NCI-H1436 treated with DMSO at 0.1 percent for 48 hours (cell line): ENCODE data around the gene BECN2.
"Not testable (repeated sequence)": the region's sequence is repeated elsewhere in the genome, so short reads cannot be mapped to it uniquely, and the experiment has no call there.

Experiments used
- DNase-seq: peaks from one replicate; lab custom pipeline; 2025; lab: John Stamatoyannopoulos, UW

Gene BECN2

DNA sequence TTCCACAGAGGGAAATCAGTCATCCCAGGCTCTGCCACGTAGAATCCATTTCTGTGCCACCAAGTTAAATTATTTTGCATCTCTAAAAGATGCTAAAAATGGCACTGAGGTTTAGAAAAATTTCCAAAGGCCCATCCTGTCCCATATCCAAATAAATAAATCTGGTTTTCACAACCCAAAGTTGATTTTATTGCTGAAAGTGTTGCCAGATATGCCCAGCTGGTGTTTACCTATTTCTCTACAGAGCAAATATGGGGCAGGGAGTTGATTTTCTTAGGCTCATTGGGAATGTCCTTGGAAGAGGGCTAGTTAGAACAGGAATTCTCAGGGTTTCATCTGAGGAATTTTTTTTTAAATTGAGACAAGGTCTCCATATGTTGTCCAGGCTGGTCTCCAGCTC lies 22.4 kb downstream of the BECN2 start:
- no peak for DNase-seq

DNA sequence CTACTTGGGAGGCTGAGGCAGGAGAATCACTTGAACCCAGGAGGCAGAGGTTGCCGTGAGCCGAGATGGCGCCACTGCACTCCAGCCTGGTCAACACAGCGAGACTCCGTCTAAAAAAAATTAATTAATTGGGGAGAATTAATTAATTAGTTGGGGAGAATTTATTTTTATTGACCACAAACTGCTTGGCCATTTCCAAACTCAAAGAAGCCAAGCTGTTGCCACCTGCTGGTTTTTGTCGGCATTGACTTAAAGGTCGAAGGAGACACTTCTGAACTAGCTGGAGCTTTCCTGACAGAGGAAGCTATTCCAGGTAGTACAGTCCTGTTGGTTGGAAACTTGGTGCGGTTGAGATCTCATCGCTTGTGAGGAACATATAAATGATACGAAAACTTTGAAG lies 28.2 kb downstream of the BECN2 start:
- no peak for DNase-seq

DNA sequence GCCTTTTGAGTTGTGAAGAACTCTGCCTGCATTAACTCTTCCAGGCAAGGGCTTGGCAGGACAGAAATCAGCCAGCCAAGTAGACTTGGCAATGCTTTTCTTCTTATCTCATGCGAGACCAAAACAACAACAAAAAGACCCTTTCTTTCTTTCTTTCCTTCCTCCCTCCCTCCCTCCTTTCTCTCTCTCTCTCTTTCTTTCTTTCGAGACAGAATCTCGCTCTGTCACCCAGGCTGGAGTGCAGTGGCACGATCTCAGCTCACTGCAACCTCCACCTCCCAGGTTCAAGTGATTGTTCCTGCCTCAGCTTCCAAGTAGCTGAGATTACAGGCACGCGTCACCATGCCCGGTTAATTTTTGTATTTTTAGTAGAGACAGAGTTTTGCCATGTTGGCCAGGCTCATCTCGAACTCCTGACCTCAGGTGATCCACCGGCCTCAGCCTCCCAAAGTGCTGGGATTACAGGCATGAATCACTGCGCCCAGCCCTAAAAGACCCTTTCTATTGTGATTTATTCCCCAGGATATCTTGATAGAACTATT lies 30.9 kb downstream of the BECN2 start:
- not testable (repeated sequence) for DNase-seq

DNA sequence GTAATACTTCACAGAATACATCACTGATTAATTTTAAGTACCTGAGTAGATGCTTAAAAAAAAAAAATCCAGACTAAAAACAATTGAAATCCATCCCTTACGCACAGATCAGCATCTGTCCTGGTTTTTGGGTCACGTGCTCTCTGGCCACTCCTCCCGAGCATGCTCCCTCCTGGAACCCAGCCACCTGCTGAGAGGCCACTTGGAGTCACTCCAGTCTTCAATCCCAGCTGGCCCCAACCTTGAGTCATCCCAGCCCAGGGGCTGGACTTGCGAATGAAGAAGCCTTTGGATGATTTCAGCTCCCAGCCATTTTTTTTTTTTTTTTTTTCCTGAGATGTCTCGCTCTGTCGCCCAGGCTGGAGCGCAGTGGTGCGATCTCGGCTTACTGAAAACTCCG lies 32.5 kb downstream of the BECN2 start:
- no peak for DNase-seq

DNA sequence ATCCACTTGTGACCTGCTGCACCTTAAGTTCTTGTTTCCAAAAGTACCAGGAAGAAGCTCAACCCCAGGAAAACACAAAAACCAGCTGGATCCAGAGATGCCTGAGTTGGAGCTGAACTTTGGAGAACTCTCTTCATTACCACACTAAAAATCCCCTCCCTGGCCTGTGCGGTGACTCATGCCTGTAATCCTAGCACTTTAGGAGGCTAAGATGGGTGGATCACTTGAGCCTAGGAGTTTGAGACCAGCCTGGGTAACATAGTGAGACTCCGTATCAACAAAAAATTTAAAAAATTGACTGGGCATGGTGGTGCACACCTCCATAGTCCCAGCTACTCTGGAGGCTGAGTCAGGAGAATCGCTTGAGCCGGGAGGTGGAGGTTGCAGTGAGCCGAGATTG lies 35.2 kb downstream of the BECN2 start:
- DNase-seq, result no peak

DNA sequence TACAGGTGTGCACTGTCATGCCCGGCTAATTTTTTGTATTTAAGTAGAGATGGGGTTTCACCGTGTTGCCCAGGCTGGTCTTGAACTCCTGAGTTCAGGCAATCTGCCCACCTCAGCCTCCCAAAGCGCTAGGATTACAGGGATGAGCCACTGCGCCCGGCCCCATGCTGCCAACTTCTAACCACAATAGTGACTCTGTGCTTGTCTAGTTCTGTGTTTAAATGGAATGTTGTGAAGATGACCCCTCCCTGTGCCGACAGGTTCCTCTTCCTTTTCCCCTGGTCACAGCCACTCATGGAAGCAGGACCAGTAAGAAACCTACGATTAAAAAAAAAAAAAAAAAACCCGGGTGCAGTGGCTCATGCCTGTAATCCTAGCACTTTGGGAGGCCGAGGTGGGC lies 36.6 kb downstream of the BECN2 start:
- DNase-seq, result no peak

DNA sequence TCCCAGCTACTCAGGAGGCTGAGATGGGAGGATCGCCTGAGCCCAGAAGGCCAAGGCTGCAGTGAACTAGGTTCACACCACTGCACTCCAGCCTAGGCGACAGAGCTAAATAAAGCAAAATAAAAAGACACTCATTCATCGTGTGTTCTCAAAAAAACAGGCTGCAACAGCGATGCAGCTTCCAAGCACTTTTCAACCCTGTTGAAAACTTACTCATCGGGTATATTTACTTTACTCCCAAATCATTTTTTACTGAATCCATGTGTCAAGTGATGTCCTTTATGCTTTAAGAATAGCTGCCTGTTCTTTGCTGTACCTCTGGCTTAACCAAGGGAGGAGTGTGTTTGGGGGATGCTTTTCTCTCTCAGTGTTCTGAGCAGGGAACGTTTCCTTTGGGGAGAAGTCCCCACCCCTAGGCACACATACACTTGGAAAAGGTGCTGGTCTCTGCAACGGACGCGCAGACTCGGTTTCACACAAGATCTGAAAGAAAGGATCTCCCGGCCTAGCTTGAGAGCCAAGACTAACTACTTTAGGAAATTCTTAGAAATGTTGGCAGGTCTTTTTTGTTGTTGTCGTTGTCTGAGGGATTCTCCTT lies 39.9 kb downstream of the BECN2 start:
- DNase-seq, result no peak

DNA sequence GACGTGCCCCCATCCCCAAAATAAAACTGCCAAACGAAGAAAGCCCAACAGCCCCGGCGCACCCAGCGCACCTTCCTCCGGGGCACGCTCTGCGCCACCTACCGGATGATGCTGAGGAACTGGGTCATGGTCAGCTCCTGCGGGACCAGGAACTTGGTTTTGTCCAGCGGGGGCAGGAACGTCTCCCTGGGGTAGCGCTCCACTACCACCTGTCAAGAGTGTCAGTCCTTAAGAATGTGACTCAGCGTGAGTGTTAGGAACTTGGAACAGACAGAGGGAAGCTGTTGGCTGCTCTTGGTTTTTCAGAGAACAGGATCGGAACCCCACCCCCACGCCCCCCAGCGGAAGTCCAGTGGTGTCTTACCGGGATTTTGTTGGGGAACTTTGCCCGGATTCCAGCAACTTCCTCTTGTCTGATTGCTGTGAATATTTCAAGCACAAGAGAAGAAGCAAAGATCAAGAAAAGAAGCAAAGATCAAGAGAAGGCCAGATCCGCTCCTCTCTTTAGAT lies 40.9 kb downstream of the BECN2 start:
- DNase-seq, result no peak

DNA sequence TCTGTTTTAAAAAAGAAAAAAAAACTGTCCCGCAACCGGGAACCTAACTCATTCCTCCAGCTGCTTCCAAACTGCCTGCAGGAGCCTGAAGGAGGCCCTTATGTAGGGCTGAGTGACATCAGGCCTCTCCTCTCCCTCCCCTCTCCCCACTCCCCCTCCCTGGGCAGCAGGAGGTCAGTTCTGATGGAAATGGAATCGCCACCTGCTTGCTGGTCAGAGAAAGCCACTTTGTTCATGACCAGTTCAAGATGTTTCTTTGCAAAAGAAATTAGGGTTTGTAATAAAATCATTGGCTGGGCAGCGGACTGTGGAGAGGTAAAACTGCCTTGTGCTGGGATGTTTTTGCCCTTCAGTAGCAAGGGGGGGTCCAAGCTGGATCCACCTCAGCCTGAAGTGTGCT lies 41.5 kb downstream of the BECN2 start, which contains the start of gene MAP1LC3C:
Gene MAP1LC3C, minus strand, starts transcription at position 73 of the 400 bp plus-strand sequence. CDS start 90 bp downstream, outside the sequence.
- DNase-seq, result no peak

DNA sequence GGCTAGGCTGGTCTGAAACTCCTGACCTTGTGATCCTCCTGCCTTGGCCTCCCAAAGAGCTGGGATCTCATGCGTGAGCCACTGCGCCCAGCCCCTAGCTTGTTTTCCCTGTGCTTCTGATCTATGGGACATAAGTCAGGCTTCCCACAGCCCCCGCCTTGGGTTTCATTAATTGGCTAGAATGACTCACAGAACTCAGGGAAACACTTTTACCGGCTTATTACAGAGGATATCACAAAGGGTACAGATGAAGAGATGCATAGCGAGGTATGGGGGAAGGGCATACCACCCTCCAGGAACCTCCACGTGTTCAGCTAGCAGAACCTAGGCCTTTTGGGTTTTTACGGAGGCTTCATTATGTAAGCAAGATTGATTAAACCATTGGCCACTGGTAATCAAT lies 42.9 kb downstream of the BECN2 start:
- no peak for DNase-seq

DNA sequence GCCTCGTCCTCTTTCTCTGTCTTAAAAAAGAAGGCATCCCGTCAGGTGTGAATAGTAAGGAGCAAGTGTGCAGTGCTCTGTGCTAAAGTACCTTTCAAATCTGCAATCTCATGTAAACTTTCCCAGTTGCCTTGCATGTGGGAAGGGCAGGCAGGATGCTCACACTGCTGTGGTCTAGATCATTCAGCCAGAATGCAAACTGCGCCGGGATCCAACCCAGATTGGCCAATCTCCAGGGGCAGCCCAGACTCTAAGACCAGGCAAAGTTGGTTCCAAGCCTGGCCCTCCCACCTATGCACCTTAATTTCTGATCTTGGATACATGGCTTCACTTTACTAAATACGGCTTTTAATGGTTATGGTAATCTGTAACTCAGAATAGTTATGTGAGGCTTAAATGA lies 44.5 kb downstream of the BECN2 start:
- DNase-seq, result no peak

DNA sequence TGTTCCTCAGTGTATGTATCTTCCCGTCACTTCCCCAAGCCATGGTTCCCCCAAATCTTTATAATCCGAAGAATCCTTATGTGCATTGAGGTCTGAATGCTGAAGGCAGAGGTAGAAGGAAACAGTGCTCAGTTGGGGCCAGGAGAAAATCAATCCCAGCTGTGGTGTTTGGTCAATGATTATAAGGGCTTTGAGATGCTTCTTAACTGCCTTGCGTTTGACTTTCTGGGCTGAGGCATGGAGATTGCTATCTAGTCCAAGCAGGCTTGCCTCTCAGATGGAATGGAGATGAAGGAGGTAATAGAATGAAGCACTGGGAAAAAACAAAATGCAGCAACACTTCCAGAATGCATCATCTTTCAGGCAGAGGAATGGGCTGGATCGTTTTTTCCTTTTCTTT lies 44.9 kb downstream of the BECN2 start:
- DNase-seq, result no peak

DNA sequence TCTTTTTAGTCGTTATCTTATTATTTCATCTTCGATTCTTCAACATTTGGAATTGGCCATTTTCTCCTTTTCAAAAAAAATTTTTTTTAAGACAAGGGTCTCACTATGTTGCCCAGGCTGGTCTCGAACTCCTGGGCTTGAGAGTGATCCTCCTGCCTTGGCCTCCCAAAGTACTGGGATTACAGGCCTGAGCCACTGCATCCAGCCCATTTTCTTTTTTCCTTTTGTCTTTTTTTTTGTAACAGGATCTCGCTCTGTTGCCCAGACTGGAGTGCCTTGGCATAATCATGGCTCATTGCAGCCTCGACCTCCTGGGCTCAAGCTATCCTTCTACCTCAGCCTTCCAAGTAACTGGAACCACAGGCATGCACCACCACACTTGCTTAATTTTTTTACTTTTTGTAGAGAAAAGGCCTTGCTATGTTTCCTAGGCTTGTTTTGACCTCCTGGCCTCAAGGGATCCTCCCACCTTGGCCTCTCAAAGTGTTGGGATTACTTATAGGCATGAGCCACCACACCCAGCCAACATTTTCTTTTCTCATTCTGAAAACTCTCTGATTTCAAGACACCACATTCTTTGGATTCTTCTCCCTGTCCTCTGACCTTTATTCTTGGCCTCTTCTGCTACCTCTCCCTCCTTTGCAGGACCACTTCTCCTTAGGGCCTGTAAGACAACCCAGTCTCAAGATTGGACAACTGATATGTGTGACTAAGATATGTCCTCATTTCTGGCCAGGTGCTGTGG lies 47.4 kb downstream of the BECN2 start:
- DNase-seq, result no peak

DNA sequence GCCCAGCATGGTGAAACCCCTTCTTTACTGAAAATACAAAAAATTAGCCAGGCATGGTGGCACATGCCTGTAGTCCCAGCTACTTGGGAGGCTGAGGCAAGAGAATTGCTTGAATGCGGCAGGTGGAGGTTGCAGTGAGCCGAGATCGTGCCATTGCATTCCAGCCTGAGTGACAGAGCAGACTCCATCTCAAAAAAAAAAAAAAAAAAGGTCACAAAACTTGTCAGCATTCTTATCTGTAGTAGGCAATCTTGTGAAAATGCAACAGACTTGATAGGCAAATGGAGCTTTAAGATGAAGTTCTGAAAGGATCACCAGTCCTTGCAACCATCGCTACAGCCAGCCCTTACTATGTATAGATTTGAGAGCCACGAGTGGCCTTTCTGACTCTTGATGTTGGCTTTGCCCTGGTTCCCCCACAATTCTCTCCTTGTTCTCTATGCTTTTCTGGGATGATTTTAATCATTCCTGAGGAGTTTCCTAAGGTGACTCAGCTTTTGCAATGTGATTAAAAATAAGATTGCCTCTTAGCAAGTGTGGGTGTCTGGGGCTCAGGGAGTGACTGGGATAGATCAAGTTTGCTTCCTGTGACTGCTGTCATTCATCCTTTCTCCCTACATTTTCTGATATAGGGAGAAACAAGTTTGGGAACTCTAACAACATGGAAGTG lies 48.4 kb downstream of the BECN2 start:
- no peak for DNase-seq

DNA sequence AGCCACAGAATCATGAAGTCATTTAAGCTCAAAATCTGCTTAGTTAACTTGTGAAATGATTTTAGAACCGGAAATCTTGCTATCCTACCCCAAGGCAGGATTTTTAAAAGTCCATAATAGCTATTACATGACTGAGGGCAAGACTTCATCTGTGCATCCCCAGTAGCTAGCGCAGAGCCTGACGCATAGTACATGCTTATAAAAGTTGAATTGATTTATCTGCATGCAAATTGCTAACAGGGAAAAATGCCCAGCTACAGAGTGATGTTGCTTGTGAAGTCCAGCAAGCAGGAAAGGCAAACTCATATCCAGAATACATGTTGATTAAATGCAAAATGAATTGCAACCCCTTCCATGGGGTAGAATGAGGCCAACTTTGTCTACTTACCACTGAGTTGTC lies 49.4 kb downstream of the BECN2 start:
- DNase-seq, result no peak
